Fibroblast of the conjunctiva (primary cell): Measurements from ENCODE around the gene CNTLN.
"Not testable (repeated sequence)": the region's sequence is repeated elsewhere in the genome, so short reads cannot be mapped to it uniquely, and the experiment has no call there.

Experiments
- DNase-seq: peaks from one replicate; pipeline ENCODE4 v3.0.0-alpha.2; 2010; ENCODE audit warnings: low read depth

Gene CNTLN

DNA sequence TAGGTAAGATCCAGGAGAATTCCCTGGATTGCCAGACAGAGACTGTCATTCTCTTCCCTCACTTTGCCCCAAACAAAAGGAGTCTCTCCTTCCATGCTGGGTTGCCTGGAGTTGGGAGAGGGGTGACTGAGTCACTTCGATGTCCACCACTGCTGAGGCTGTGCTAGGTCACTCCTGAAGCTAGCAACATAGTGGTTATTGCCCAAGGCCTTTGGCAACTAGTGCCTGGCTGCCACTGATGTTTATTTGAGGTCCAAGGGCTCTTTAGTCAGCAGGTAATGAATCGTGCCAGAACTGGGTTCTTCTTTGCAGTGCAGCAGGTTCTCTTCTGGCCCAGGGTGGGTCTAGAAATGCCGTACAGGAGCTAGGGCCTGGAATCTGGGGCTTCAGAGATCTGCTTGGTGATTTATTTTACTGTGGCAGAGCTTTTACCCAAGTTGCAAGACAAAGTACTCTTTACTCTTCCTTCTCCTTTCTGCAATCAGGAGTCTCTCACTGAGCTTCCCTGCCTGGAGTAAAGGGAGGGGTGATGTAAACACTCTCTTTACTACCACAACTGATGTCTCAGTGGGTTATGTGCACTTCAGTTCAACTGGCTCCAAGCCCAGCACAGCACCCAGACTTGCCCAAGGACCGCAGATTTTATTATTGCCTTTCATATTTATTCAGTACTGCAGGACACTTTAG, 288.3 kb downstream of the CNTLN start:
- no peak for DNase-seq

DNA sequence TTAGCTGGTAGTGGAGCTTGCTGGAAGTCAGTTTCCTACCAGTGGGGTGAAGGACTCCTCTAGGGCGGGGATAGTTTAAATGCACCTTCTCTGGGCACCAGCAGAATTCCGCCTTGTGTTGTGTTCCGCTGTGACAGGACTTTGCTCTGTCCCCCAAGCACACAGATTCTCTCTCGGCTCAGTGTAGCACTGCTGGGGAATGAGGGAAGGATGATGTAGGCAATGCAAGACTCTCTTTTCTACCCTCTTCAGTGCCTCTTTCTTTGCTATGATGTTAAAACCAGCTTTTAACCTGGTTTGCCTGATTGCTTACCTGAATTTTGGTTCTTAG, 288.8 kb downstream of the CNTLN start:
- no peak for DNase-seq

DNA sequence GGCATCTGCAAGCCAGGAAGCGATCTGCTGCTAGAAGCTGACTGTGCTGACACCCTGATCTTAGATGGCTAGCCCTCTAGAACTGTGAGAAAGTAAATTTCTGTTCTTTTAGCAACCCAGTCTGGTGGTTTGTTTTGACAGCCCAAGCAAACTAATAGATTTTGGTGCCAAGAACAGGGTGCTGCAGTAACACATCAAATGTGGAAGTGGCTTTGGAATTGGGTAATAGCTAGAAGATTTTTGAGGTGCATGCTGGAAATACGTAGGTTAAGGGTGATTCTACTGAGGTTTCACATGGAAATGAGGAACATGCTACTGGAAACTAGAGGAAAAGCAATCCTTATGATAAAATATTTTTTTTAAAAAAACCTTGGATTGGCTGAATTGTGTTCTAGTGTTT, 290.5 kb downstream of the CNTLN start:
- DNase-seq: no peak

DNA sequence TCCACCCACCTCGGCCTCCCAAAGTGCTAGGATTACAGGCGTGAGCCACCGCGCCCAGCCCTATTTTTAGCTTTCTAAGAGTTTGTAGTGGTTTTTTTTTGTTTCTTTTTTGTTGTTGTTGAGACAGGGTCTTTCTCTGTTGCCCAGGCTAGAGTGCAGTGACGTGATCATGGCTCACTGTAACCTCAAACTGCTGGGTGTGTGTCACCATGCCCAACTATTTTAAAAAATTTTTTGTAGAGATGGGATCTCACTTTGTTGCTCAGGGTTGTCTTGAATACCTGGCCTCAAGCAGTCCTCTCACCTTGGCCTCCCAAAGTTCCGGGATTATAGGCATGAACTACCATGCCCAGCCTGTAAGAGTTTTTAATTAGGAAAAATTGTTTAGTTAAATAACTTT, 298.7 kb downstream of the CNTLN start:
- no peak for DNase-seq

DNA sequence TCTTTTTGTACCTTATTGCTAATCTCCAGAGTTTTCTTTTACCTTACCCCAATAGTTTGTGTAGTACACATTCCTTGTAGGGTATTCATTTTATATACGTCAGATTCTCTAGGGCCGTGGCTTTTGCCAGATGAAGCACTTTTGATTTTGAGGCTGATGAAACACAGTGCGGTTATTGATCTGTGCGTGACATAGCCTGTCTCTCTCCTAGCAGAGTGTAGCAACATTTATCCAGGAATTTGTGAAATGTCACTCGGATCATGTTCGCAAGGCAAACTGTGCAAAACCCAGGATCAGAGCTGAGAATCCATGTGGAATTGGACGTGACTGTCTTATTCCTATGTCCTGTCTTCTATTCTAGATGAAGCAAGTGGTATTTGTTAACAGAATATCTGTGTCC, 302.0 kb downstream of the CNTLN start:
- no peak for DNase-seq

DNA sequence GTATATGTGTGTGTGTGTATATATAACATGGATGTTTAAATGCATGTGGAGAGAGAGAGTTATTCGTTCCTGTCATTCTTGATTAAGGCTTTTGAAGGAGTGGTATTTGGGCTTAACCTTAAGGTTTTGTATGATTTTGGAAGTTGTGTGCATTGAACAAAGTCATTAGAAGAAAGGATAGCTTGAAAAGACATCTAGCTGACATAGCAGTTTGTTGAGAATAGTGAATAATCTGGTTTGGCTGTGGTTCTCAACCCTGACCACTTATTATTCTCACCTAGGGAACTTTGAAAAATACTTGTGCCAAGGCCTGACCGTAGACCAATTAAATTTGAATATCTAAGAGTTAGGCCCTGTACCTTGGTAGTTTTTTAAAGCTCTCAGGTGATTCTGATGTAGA, 303.0 kb downstream of the CNTLN start:
- no peak for DNase-seq

DNA sequence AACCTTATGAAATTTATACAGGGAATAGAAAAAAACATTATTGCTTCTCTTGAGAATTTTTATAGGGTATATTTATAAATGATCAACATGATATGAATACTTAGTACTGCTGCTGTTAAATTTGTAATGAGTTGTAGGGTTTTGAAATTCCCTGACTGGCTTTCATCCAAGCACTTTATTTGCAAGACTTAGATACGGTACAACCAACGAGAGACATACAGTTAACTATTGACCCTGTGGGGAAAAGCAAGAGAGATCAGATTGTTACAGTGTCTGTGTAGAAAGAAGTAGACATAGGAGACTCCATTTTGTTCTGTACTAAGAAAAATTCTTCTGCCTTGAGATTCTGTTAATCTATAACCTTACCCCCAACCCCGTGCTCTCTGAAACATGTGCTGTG, 310.3 kb downstream of the CNTLN start:
- DNase-seq: not testable (repeated sequence)

DNA sequence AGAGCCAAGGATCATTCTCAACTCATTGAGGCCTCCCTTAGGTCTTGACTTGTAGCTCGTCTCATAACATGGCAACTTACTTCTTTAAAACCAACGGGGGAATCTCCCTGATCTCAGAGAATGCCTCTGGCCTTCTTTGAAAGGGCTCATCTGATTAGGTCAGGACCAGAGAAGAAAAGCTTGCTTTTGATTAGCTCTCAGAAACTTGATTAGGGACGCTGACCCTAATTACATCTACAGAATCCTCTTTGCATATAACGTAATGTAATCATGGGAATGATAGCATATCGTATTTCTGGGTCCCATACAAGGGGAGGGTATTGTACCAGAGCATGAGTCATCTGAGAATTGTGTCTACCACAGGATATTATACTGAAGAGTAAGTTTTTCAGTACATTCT, 318.9 kb downstream of the CNTLN start:
- DNase-seq: no peak

DNA sequence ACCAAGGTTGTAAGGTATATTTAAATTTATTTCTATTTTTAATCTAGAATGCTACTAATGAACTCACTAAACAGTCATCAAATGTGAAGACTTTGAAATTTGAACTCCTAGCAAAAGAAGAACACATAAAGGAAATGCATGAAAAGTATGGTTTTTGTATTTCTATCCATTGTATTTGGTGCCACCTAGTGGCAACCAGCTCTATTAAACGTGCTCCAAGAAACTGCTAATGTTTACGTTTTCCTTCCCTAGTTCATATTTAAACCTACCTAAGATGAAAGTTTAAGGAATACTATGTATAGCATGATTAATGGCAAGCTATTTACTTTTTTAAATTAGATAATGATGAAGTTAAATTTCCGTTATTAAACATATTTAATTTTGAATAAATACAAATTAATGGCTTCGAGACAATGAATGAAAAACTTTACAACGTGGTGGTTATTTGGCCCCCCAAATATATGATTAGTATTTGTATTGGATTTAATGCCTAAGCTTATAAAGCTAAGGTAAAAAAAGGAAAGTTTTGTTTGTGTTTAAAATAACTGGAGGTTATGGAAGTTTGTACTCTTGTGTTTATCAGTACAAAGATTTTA, 328.1 kb downstream of the CNTLN start:
- DNase-seq: peak; percentile 46

DNA sequence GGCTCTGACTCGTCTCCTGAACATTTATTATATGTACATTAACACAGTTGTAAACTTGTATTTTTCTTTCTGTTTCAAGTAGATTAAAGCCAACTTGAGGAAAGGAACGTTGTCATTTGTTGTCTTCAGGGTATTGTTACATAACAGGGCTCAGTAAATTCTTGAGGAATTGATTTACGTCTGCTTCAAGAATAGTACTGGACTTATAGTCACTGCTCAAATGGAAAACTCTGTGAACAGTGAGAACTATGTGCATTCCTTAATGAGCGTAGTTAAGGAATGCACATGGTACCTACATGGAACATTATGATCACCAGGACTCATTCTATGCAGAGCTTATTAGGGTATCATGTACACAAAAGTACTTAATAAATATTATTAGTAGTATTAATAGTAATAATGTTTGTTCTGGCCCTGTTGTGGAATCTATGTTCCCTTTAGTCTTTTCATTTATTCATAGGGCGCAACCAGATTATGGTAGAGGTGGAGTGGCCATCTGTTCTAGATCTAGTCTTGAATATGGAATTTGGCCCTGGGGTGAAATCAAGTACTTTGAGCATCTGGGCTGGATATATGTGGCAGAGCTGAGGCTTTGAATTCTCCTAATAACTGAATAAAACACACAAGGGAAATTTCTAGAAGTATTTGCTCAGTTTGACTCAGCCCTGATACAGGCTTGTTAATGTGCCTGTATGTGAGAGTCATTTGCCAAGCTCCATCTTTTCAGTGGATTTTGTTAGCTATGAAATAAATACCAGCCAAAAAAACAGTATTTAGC, 335.4 kb downstream of the CNTLN start:
- DNase-seq: no peak

DNA sequence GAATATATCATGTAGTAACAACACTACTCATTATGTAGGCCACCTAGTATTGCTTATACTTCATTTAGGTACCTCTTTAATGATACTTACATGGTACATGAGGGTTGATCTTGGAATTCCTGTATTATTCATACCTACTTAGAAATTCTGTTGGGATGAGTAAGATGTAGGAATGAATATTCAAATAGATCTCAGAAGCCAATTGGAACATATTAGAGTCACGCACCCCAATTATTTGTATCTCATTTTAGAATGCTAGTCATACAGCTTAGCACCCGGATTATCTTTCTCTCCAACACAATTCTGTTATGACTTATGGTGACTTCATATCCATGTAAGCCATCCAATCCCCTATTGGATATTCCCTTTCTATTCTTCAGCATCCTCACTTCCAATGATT, 337.3 kb downstream of the CNTLN start:
- no peak for DNase-seq

DNA sequence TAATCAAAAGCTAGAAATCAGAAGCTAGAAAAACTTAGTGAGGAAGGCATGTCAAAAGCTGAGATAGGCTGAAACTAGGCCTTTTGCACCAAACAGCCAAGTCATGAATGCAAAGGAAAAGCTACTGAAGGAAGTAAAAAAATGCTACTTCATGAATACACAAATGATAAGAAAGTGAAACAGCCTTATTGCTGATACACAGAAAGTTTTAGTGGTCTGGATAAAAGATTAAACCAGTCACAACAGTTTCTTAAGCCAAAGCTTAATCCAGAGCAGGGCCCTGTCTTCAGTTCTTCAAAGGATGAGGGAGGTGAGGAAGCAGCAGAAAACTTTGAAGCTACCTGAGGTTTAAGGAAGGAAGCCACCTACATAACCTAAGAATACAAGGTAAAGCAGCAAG, 341.6 kb downstream of the CNTLN start:
- no peak for DNase-seq

DNA sequence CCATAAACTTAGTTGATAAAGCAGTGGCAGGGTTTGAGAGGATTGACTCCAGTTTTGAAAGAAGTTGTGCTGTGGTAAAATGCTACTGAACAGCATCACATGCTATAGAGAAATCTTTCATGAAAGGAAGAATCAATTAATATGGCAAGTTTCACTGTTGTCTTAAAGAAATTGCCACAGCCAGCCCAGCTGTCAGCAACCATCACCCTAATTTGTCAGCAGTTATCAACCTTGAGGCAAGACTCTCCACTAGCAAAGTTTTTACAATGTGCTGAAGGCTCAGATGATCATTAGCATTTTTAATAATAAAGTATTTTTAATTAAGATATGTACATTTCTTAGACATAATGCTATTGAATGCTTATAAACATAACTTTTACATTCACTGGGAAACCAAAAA, 343.0 kb downstream of the CNTLN start:
- no peak for DNase-seq

DNA sequence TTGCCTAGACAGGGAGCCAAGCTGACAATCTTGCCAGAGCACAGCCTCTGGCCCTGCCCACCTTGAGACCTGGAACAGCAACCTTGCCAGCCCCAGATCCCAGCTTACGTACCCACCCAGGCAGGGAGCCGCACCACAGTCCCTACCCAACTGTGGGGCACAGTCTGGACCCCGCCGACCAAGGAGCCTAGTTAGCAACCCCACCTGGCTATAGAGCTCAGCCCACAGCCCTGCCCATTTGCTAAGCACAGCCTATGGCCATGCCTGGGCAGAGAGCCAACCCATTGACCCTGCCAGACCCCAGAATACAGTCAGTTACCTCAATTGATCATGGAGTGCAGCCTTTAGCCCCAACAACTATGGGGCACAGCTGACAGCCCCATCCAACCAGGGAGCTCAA, 346.1 kb downstream of the CNTLN start:
- DNase-seq: no peak

DNA sequence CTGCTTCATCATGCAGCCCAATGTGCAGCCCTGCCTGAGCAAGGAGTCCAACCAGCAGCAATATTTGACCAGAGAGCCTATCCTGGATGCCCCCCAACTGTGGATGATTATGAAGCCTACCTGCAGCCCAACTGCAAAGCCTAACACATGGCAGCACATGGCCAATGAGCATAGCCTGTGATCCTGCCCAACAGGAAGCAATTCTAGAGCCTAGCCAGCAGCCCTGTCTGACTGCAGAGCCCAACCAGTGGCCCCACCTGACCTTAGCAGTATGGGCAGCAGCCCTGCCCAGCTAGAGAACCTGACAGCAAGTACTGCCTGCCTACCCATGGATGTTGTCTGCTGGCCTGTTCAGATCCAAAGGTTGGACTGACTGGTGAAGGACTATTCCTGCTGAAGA, 346.7 kb downstream of the CNTLN start:
- DNase-seq: no peak

DNA sequence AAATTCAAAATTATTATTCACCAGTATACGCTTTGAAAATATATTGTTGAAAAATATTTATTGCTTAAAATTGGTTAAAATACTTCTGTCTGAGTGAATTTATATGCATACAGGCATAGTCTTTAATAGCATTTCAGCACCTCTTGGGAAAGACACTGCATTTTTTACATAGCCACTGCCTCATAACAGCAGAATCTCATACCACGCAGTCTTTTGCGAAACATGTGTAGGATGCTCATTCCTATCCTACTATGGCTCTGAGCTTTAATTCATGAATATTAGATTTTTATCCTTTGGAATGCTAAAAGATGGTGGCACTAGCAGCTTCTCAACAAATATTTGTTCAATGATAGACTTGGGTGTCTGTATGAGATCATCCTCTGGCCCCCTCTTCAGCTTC, 350.1 kb downstream of the CNTLN start:
- no peak for DNase-seq

DNA sequence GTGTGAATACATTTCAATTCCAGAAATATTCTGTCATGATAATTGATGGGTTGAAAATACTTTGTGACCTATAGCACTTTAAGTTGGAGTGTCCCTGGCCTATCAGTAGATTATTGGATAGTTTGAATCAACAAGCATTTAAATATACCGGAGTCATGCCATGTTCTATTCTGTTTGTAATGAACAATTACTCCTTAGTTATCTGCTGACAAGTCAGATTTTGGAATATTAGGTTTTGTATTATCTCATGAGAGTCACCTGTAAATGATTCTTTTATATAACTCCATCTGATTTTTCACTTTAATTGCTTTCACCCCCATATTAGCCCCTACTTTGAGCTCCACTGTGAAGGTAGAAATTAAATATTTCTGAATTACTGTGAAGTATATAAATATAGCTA, 351.6 kb downstream of the CNTLN start:
- no peak for DNase-seq

DNA sequence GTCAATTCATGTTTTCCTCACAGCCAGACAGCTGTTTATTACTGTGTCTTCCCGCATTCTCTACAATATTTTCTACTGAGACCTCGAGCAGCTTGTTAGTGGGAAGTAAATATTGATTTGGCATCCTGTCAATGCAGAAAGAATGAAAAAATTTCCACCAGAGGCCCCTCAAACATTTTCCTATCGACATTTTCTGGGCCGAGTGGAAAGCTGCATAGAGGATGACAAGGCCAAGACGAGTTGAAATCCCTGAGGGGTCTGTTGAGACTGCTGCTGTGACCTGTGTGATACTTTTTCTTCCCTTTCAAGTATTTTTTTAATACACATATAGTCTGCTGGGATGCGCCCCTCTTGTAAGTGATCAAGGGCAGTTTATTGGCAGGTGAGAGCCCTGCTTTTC, 352.6 kb downstream of the CNTLN start:
- no peak for DNase-seq

DNA sequence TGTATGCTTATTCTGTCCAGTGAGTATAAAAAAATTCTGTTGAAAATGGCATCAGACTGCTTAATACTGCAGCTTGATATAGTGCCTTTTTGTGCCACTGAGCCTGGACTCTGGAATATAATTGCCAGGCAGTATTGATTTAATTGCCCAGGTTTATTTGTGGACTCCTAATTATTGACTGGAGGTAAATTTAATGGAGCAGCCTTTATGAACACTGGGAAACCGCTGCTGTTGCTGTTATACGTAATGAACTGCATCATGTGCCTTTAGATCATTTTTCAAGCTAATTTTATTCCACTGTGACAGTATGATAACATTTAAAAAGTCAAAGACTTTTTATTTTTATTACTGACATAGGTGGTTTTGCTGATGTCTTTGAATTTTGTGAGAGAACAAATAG, 353.8 kb downstream of the CNTLN start:
- no peak for DNase-seq

DNA sequence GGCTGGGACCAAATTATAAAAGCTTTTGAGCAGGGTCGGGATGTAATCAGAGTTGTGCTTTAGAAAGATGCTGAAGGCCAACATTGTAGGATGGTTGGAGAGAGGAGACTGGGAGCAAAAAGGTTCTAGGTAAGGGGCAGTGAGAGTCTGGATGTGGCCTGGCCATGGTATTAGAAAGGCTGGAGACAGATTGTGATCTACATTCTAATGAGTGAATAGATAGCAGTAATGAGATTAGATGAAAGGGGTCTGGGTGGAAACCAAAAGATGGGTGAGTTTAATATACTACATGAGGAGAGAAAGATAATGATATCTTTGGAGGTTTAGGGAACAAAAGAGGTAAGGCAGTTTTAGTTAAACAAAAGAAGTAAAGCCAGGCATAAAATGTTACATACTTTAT, 355.3 kb downstream of the CNTLN start:
- DNase-seq: no peak

DNA sequence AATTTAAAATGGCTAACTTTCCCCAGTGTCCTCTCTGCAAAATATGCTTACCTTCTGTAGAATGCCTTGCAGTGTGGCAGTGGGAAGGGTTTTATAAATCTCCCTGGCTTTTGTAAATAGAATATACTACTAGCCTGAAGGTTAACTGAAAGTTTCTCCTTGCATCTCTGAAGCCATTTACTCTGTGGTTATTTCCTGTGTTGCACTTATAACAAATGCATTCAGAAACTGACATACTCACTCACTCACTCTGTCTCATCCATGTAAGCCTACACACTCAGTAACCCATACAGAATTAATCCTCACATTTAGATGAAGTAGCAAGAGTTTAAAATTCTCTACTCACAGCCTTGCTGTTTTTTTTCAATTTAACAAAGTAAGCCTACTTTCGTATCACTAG, 356.9 kb downstream of the CNTLN start:
- no peak for DNase-seq

DNA sequence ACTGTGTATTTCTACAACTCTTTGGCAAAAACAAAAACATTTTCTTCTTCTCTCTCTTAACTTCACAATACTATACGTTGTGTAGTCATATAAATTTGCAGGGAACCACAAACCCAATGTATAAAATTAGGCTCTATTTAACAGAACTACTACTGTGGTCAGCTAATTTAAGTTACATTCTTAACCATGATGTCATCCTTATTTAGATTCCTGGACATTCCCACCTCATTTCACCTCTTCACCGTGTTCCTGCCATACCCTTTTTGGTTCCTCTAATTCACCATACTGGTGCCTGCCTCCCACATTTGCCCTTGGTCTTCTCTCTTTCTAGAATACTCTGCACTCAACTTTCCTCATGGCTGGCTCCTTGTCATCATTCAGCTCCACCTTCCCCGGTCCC, 368.4 kb downstream of the CNTLN start:
- DNase-seq: no peak

DNA sequence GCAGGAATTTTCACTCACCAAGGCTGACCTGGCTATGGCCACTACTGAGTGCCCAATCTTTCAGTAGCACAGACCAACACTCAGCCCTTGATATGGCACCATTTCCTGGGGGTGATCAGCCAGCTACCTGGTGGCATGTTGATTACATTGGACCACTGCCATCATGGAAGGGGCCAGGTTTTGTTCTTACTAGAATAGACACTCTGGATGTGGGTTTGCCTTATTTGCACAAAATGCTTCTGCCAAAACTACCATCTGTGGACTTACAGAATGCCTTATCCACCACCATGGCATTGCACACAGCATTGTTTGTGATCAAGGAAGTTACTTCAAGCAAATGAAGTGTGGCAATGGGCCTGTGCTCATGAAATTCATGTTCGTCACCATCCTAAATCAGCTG, 374.3 kb downstream of the CNTLN start:
- DNase-seq: no peak

DNA sequence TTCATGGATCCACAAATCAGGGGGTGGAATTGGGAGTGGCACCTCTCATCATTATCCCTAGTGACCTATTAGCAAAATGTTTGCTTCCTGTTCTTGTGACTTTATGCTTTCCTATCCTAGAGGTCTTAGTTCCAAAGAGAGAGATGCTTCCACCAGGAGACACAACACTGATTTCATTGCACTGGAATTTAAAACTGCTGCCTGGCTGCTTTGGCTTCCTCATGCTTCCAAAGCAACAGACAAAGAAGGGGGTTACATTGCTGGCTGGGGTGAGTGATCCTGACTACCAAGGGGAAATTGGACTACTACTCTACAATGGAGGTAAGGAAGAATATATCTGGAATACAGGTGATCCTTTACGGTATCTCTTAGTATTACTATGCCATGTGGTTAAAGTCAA, 374.9 kb downstream of the CNTLN start:
- DNase-seq: no peak
